SK-N-SH (cell line): Measurements from ENCODE around the gene MRPL23. TPM values are rescaled to one million over a fixed set of nuclear protein-coding genes. Genes with fewer than 3 reads are reported as not detected.

Experiments used
- CTCF ChIA-PET: fragments of 300-600, 350-600 bp; formaldehyde crosslinking; extraction: SDS; loops from one replicate; lab custom pipeline; 2021; lab: Yijun Ruan, JAX
- POLR2A ChIA-PET: fragments of 350-600 bp; sonication (Branson Sonifier 250); formaldehyde crosslinking; extraction: SDS; loops from one replicate; lab custom pipeline; 2020; ENCODE audit warnings: antibody characterized with exemption, inconsistent platforms; lab: Yijun Ruan, JAX
- DNase-seq: peaks from one replicate; pipeline ENCODE4 v3.0.0; 2012
- H2AFZ ChIP-seq: fragments of 200-600 bp; sonication (generic); 2 replicates; pipeline ENCODE4 v1.8.1; 2016; ENCODE audit warnings: antibody characterized with exemption, mild to moderate bottlenecking, low read depth
- H3F3A ChIP-seq: fragments of 200-600 bp; sonication (generic); replicated peaks from 2 replicates; pipeline ENCODE3; 2016; ENCODE audit warnings: antibody characterized with exemption, mild to moderate bottlenecking; ENCODE audit not compliant: insufficient read depth
- H3K27ac ChIP-seq, 2 experiments: fragments of 200-500 bp in 1 of 2; fragments of 200-600 bp in 1 of 2; sonication (Bioruptor generic) in 1 of 2; sonication (generic), shearing (Covaris generic) in 1 of 2; 2 replicates each; pipeline versions ENCODE4 v1.5.1 to v1.6.1; 2014 to 2016; ENCODE audit warnings: low read depth in 2 of 2, inconsistent platforms in 1 of 2, low read length in 1 of 2, mild to moderate bottlenecking in 1 of 2, mixed read lengths in 1 of 2
- H3K27me3 ChIP-seq: fragments of 200-600 bp; sonication (generic), shearing (Covaris generic); 2 replicates; pipeline ENCODE4 v1.6.1; 2016; ENCODE audit warnings: mixed run types; ENCODE audit not compliant: insufficient read depth
- H3K36me3 ChIP-seq, 2 experiments: fragments of 200-500 bp in 1 of 2; fragments of 200-600 bp in 1 of 2; sonication (Bioruptor generic) in 1 of 2; sonication (generic) in 1 of 2; replicated peaks in 1 of 2; 2 replicates each; pipeline versions ENCODE3 to v1.5.1; 2014 to 2016; ENCODE audit warnings: low read length in 1 of 2, mild to moderate bottlenecking in 1 of 2; ENCODE audit not compliant: insufficient read depth in 2 of 2, control insufficient read depth in 1 of 2
- H3K4me1 ChIP-seq, 2 experiments: fragments of 200-500 bp in 1 of 2; fragments of 200-600 bp in 1 of 2; sonication (Bioruptor generic) in 1 of 2; sonication (generic), shearing (Covaris generic) in 1 of 2; 2 replicates each; pipeline versions ENCODE4 v1.5.1 to v1.6.1; 2014 to 2016; ENCODE audit warnings: low read depth in 1 of 2, low read length in 1 of 2, mixed run types in 1 of 2; ENCODE audit not compliant: insufficient read depth in 2 of 2, control insufficient read depth in 1 of 2
- H3K4me2 ChIP-seq: fragments of 200-600 bp; sonication (generic), shearing (Covaris generic); 2 replicates; pipeline ENCODE4 v1.6.1; 2017; ENCODE audit warnings: mixed run types
- H3K4me3 ChIP-seq, 2 experiments: fragments of 200-500 bp in 1 of 2; fragments of 200-600 bp in 1 of 2; sonication (Bioruptor generic) in 1 of 2; sonication (generic), shearing (Covaris generic) in 1 of 2; 2 replicates each; pipeline versions ENCODE4 v1.5.1 to v1.8.1; 2014 to 2016; ENCODE audit warnings: low read depth in 2 of 2, inconsistent platforms in 1 of 2, low read length in 1 of 2, mild to moderate bottlenecking in 1 of 2, mixed read lengths in 1 of 2, moderate library complexity in 1 of 2
- H3K79me2 ChIP-seq: fragments of 200-600 bp; sonication (generic); 2 replicates; pipeline ENCODE4 v1.8.1; 2017; ENCODE audit warnings: mild to moderate bottlenecking; ENCODE audit not compliant: insufficient read depth
- H3K9ac ChIP-seq: fragments of 200-600 bp; sonication (generic); 2 replicates; pipeline ENCODE4 v1.6.1; 2017; ENCODE audit warnings: mixed run types
- H3K9me2 ChIP-seq: fragments of 200-600 bp; sonication (generic); 2 replicates; pipeline ENCODE4 v1.6.1; 2017; ENCODE audit warnings: mixed run types
- H3K9me3 ChIP-seq: fragments of 200-600 bp; sonication (generic); 2 replicates; pipeline ENCODE4 v1.6.1; 2017; ENCODE audit warnings: mixed run types, mild to moderate bottlenecking, moderate library complexity
- H4K20me1 ChIP-seq: fragments of 200-600 bp; sonication (generic); 2 replicates; pipeline ENCODE4 v1.6.1; 2017; ENCODE audit warnings: mild to moderate bottlenecking, mixed run types; ENCODE audit not compliant: insufficient read depth
- CHD2 ChIP-seq: fragments of 150-350 bp; IDR thresholded peaks from 2 replicates; pipeline ENCODE4 v1.6.1; 2018; ENCODE audit warnings: low read length; ENCODE audit not compliant: partially characterized antibody
- JUND ChIP-seq: IDR thresholded peaks from 2 replicates; pipeline ENCODE4 v1.4.0; 2012
- MAX ChIP-seq: IDR thresholded peaks from 2 replicates; pipeline ENCODE4 v1.4.0; 2012; ENCODE audit warnings: low read depth
- NRF1 ChIP-seq: IDR thresholded peaks from 2 replicates; pipeline ENCODE4 v1.6.1; 2012; ENCODE audit warnings: low read depth, mild to moderate bottlenecking, low read length
- POLR2AphosphoS5 ChIP-seq: IDR thresholded peaks from 2 replicates; pipeline ENCODE4 v1.6.1; 2012; ENCODE audit warnings: low read depth, low read length
- REST ChIP-seq: IDR thresholded peaks from 2 replicates; pipeline ENCODE4 v1.6.1; 2012; ENCODE audit warnings: mild to moderate bottlenecking, low read depth, low read length, moderate library complexity
- YY1 ChIP-seq: IDR thresholded peaks from 2 replicates; pipeline ENCODE4 v1.4.0; 2012; ENCODE audit warnings: low read depth, mild to moderate bottlenecking
- ZBTB33 ChIP-seq: IDR thresholded peaks from 2 replicates; pipeline ENCODE4 v1.4.0; 2012; ENCODE audit warnings: low read depth, borderline replicate concordance
- WGBS: methylation state at CpG from one replicate; pipeline ENCODE4 v1.1.6; 2017; ENCODE audit warnings: low lambda C conversion rate; 5-methylcytosine and 5-hydroxymethylcytosine counted together
- polyA plus RNA-seq, 3 experiments: library from polyadenylated mRNA; depleted of rRNA; stranded (reverse); fragments of >200 nt; gene quantifications; 2 replicates each; pipeline ENCODE4 v1.2.3, GENCODE V29; 2012

The MRPL23 gene
- polyA plus RNA-seq, 1 of the 3 experiments (the other 2 are of a cell fraction) = 264 TPM

- Histone ChIP-seq H3K9ac (no peak overlapping the region), H3K27me3 (peaks cover 9% of the 10 kb centered on the region; the same call in 1 of the 2 replicates), H3K4me3 (no peak overlapping the region), H4K20me1 (no peaks in the 10 kb centered on the region), H3K9me2 (no peaks in the 10 kb centered on the region), H2AFZ (no peak overlapping the region), H3K36me3 (no peaks in the 10 kb centered on the region), H3K9me3 (no peaks in the 10 kb centered on the region), H3K4me2 (no peak overlapping the region), H3K79me2 (no peaks in the 10 kb centered on the region), H3F3A (no peaks in the 10 kb centered on the region), H3K27ac (no peak overlapping the region), H3K4me1 (no peaks in the 10 kb centered on the region; a peak in 1 of 4 replicates)
- no peak for DNase-seq
- 54% methylated on average over 5 of the region's 5 CpGs for WGBS
- TF ChIP-seq MAX (no peak), NRF1 (no peak), YY1 (no peak), POLR2AphosphoS5 (no peak), JUND (no peak), ZBTB33 (no peak)
- CTCF ChIA-PET = interaction anchor here (1.2 to 3.1 kb wide), 6 partner anchors 9 to 252 kb away, joined by 3 to 16 read pairs (median 5); no protein-coding TSS in a partner anchor
- POLR2A ChIA-PET = no interaction called here
These were observed 47.4 kb upstream of the MRPL23 start for GRCh38 chr11:1899686-1900085.

- DNase-seq = no peak
- no peaks in the 10 kb centered on the region for H4K20me1 ChIP-seq
- H3K9me3 ChIP-seq = no peaks in the 10 kb centered on the region
- no peak overlapping the region for H3K4me2 ChIP-seq
- peaks cover 22% of the 10 kb centered on the region; the same call in 1 of the 2 replicates for H3K27me3 ChIP-seq
- no peaks in the 10 kb centered on the region for H3F3A ChIP-seq
- CTCF ChIA-PET = interaction anchor here (1.2 to 3.4 kb wide), 4 partner anchors 24 to 246 kb away, joined by 3 to 12 read pairs (median 8); no protein-coding TSS in a partner anchor
- H3K79me2 ChIP-seq = no peaks in the 10 kb centered on the region
- H3K36me3 ChIP-seq = no peaks in the 10 kb centered on the region
- no peaks in the 10 kb centered on the region for H3K9me2 ChIP-seq
- no peak overlapping the region for H2AFZ ChIP-seq
- no peak overlapping the region for H3K9ac ChIP-seq
- TF ChIP-seq NRF1 (no peak), REST (no peak), JUND (no peak), CHD2 (no peak)
- 38% methylated on average over 5 of the region's 5 CpGs for WGBS
- H3K27ac ChIP-seq = no peak overlapping the region
- no peaks in the 10 kb centered on the region; a peak in 1 of 4 replicates for H3K4me1 ChIP-seq
- H3K4me3 ChIP-seq = no peak overlapping the region
- POLR2A ChIA-PET = no interaction called here
These were observed 41.0 kb upstream of the MRPL23 start for GRCh38 chr11:1906181-1906580.
